GM12801 (cell line): Measurements from ENCODE around the gene SMURF2.

Source experiments
- CTCF ChIP-seq: IDR thresholded peaks from one replicate; pipeline ENCODE4 v1.5.1; 2011; ENCODE audit warnings: control low read depth; ENCODE audit not compliant: insufficient read length; ENCODE audit errors: extremely low read depth

SMURF2 gene

GRCh38 chr17:64509179-64509578, 152.9 kb downstream of the SMURF2 start:
- no peak for TF ChIP-seq CTCF

- no peak for TF ChIP-seq CTCF
These were observed 153.4 kb downstream of the SMURF2 start for GRCh38 chr17:64508683-64509082.

- TF ChIP-seq CTCF = no peak
These were observed 154.7 kb downstream of the SMURF2 start for GRCh38 chr17:64507413-64507782.

DNA sequence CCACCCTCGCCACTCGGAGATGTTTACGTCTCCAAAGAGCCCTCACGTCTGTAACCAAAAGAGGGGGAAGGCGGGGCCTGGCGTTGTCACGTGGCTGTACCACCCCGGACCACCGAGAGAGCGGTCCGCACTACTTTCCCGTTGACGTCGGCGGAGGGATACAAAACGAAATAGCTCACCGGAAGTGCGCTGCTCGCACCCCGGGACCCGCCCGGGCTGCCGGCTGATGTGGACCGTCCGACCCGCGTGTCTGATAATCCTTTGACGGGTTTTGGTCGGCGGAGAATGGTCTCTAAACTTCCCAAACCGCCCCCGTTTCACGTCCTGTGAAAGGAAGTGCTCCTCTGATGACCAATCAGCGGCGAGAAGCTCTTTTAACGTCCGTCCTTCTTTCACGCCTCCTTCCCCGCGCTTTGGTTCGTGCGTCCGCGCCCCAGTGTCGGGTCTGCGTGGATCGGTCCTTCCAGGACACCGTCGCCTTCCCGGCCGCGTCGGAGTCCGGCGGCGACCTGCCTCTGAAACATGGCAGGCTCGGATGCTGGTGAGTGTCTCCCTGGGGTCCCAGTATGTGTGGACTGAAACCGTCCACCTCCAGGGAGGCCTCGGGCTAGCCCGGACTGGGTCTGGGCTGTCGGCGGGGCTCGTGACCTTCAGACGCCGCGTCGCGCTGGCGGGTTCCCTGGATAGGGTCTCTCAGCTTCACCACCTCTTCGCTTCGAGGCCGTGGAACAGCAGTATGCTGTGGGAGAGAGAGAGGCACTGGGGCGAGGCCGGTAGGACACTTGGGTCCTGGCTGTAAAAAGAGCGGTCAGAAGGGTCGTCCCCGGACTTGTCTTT, 155.3 kb downstream of the SMURF2 start, which contains the start of gene CEP95:
Gene CEP95 (plus strand): TSS at position 402 of the 837 bp plus-strand sequence. CDS start 121 bp downstream, at position 523.
- no peak for TF ChIP-seq CTCF

DNA sequence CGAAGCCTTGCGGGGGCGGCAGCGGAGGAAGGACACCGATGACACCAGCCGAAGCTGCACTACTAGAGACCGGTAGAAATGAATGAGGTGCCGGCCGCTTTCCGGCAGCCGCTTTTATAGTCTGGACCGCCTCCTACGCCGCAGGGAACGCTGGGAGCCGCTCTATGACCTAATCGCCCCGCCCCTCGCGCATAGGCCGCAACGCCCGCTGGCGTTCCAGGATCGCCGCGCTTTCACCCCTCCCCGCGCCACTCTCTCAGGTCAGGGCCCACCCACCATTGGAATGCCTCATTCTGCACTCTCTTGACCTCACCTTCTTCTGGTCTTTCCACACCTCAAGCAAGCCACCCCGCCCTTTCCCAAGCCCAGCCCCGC, 155.9 kb downstream of the SMURF2 start, which contains the start of gene DDX5:
Gene DDX5 (minus strand): TSS at position 89 of the 375 bp plus-strand sequence. CDS start 170 bp downstream, outside the sequence.
- TF ChIP-seq CTCF = no peak

- TF ChIP-seq CTCF = no peak
These were observed 156.5 kb downstream of the SMURF2 start for GRCh38 chr17:64505340-64506200.

GRCh38 chr17:64504769-64505339, 157.3 kb downstream of the SMURF2 start:
- TF ChIP-seq CTCF = no peak
